Stimulated activated CD8-positive, alpha-beta memory T cell treated with anti-CD3 and anti-CD28 coated beads, Interleukin-15, amount 100 ng/mL, for 48 hours (primary cell): Measurements from ENCODE around the gene TUBGCP3.

Source experiments
- DNase-seq, 2 donors: peaks; one replicate each; pipeline ENCODE4 v3.0.0-alpha.2; 2020; ENCODE audit warnings: low read depth in 2 of 2

TUBGCP3 gene

DNA sequence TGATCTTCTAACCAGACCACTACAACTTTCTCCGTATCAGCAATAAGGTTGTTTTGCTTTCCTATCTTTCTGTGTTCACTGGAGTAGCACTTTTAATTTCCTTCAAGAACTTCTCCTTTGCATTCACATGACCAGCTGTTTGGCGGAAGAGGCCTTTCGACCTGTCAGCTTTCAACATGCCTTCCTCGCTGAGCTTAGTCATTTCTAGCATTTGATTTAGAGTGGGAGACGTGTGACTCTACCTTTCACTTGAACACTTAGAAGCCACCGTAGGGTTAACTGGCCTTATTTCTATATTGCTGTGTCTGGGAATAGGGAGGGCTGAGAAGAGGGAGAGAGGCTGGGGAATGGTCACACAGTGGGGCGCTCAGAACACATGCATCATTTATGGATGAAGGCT, 104.7 kb downstream of the TUBGCP3 start:
- DNase-seq, result no peak

- DNase-seq, result no peak
These were observed 106.5 kb downstream of the TUBGCP3 start for GRCh38 chr13:112481458-112481857.

DNA sequence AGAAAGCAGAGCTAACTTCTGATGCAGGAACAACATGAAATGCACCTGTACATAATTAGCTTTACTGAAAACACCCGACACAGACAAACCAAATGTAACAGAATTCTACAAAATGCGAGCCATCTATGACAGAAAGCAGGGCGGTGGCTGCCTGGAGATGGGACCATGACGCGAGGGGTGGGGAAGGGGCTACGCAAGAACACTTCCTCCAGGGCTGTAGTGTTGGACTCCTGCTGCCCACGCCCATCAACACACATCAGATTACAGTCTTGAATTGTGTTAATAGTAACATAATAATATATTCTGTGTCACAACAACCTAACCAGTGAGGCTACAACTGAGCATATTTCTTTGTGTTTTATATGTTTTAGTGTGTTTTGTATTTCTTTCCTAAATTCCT, 108.6 kb downstream of the TUBGCP3 start:
- DNase-seq, result no peak

GRCh38 chr13:112477070-112477619, 110.8 kb downstream of the TUBGCP3 start:
- no peak for DNase-seq

GRCh38 chr13:112475889-112476288, 112.1 kb downstream of the TUBGCP3 start:
- no peak for DNase-seq

DNA sequence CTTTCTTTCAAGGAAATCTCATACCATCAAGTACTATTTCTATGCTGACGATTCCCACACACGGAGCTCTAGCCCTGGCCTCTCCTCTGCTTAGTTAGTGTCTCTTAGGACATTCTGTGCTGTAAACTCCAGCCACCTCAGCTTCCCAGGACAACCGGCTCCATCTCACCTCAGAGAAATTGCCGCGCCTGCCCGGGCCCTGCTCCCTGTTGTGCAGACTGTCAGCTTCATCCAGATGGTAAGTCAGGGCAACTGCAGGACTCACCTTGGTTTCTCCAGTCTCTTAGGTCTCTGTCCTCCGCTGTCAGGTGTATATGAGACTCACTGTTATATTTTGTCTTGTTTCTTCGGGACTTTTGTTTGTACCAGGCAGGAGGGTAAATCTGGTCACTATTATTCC, 113.1 kb downstream of the TUBGCP3 start:
- DNase-seq, result no peak

GRCh38 chr13:112473818-112474217, 114.1 kb downstream of the TUBGCP3 start:
- no peak for DNase-seq

- no peak for DNase-seq
These were observed 118.7 kb downstream of the TUBGCP3 start for GRCh38 chr13:112469071-112469745.

DNA sequence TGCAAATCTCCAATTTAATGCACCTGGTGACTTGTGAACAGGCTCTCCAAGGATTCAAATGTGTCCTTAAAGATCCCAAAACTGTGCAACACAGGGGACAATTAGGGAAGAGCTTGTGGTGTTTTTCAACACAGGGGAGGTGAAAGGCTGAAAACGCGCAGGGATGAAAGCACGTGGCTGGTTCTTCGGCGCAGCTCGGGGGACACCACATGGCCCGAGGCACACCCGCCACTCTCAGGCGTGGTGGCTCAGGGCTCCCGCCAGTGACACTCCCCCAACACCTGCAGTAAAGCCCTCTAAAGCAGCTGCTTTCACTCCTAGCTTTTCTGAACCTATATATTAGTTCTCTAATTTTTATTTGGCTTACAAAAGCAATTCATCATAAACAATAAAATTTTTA, 119.9 kb downstream of the TUBGCP3 start:
- no peak for DNase-seq

GRCh38 chr13:112467236-112467635, 120.7 kb downstream of the TUBGCP3 start:
- DNase-seq, result no peak

DNA sequence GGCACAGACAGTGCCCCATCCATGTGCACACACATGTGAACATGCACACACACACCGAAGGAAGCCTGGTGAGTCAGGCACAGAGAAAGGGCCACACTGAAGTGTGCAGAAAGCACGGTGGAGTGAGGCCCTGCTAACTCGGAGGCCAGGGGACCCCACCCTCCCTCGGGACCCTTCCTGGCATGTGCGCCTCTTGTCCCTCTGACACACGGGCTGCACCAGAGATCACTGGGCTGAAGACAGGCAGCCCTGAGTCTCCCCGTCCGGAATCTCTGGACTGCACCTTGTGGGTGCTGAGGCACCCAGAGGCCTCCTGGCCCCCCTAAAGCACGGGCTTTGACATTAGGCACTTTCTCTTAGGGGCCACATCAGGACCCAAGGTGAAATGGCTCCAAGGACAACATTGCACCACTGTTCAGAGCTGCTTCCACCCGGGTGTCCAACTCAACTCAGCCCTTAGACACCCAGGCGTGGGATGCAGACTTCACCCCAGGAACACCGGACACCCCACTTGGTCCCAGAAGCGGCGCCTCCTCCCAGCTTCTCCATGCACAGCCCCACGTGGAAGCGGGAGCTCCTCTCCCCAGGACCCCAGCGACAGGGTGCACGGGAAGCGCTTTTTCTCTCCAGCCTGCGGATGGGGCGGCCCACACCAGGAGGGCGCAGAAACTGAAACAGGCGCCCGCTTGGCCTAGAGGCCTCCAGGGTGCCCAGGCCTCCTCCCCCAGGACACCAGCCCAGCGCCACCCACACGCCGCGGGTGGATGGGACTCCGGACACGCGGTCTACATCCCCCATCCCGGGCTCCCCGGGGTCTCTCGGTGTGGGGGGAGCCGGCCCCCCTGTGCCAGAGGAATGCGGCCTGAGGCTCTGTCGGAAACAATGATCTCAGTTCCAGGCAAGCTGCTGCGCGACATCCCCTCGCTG, 121.6 kb downstream of the TUBGCP3 start:
- no peak for DNase-seq

DNA sequence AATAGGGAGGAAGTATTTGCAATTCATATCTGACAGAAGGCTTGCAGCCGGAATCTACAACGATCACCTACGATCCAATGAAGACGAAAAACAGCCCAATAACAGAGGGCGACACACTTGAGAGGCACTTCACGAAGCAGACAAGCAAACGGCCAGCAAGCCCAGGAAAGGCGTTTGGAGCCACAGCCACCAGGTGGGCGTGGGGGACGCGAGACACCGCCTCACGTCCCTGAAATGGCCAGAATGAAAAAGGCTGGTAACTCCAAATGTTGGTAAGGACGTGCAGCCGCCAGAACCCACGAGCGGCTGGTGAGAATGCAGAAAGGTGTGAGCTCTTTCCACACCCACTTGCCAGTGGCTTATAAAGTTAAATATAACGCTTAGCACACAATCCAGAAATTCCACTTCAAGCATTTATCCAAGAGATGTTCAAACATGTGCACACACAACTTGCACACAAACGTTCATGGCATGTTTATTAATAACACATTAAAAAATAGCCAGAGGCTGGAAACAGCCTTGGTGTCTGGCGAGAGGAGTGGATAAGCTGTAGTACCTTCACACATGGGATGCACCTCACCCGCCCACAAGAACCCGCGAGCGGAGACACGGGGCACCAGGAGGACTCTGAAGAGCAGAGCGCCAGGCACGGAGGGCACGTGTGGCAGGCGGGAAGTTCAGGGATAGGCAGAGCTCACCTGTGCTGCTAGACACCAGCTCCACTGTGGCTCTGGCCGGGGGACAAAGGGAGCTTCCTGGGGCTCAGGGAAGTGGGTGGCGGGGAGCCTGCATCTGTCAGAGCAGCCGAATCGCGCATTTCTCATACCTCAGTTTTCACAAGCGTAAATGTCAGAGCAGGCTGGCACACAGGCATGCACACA, 122.5 kb downstream of the TUBGCP3 start:
- DNase-seq, result no peak

DNA sequence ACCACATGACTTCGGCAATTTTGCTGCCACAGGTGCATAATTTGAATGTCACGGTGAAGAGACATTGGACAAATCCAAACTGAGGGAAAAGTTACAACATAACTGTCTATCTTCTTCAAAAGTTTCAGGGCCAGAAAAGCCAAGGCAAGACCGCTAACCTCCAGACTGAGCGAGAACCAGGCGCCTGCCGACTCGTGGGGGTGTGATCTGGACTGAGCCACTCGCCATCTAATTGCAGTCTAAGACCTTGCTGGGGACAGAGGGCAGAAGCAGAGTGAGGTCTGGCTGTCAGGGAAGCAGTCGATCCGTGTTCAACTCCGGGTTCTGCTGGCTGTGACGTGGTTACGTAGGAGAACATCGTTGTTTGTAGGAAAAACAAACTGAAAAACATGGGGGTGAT, 123.2 kb downstream of the TUBGCP3 start:
- DNase-seq, result no peak

- DNase-seq, result no peak
These were observed 125.5 kb downstream of the TUBGCP3 start for GRCh38 chr13:112462408-112462807.

GRCh38 chr13:112457485-112457884, 130.5 kb downstream of the TUBGCP3 start:
- DNase-seq, result no peak

GRCh38 chr13:112457081-112457480, 130.9 kb downstream of the TUBGCP3 start:
- no peak for DNase-seq

DNA sequence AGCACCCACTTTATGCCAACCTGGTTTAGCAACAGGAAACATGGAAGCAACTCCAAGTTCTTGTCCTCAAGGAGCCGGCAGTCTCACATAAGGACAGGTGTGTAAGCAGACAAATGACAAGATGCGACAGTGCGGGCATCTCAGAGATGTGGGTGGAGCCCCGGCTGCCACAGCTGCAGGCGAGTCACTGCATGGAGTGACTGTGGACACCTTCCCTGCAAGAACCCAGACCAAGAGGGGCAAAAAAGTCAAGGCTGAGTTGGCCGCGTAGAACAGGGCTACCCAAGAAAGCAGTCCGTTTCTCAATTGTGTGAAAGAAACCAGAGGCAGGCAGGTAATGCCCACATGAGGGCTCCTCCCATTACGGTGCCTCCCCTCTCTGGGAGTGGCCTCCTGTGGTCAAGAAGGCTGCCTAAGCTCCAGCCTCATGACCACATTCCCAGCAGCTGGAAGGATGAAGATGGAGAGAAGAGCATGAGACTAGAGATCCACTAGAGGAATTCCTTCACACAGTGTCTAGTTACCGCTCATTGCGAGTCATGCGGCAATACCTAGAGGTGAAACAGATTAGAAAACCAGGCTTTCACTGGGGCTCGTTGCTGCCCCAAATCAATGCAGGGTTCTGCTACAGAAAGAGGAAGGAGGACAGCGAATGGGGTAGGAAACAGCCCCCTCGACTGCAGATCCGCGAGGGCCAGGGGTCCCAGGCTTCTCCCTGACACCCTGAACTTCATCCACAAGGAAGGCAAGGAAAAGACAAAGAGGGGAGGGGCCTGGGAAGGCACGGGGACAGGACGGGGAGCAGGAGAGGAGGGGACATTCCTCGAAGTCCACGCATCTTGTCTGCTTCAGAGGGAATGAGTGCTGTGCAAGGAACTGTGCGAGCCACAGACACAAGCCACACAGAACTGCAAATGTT, 131.6 kb downstream of the TUBGCP3 start:
- DNase-seq, result no peak

DNA sequence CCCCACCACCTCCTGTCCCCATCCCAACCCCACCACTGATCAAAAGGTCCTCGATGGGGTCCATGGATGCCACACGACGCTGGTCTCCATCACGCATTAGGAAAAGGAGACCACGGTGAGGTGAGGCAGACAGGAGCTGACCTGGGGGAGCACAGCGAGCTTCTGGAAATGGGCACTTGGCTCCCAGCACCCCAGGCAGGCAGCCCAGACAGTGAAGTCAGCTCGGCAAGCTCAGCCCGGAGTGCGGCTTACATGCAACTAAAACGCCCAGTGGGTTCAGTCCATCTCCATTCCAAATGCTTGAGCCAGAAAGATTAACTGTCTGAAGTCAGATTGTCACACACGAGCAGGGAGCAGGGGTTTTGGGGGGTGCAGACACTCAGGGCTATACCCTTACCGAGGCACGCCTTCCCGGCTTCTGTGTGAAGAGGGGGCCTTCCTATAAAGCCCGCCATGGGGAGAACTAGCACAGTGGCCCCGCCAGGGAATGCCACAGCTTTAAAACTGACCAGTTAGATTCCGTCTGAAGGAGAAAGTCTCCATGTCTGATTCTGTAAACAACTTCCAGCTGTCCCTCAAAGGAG, 132.4 kb downstream of the TUBGCP3 start:
- DNase-seq, result no peak

GRCh38 chr13:112454648-112455334, 133.2 kb downstream of the TUBGCP3 start:
- no peak for DNase-seq
